Breast epithelium (tissue), 3 donors: Measurements from ENCODE around the gene HIP1.

Experiments used
- CTCF ChIP-seq, 3 donors: fragments of 450-650 bp; IDR thresholded peaks; one replicate each; pipeline ENCODE4 v1.5.1; 2016 to 2017; ENCODE audit warnings: antibody characterized with exemption in 3 of 3, mild to moderate bottlenecking in 3 of 3, moderate library complexity in 3 of 3
- POLR2A ChIP-seq: fragments of 450-650 bp; IDR thresholded peaks from one replicate; pipeline ENCODE4 v1.6.1; 2016; ENCODE audit warnings: antibody characterized with exemption, mild to moderate bottlenecking, moderate library complexity
- POLR2AphosphoS5 ChIP-seq, 3 donors: sonication (generic); formaldehyde crosslinking; IDR thresholded peaks; one replicate each; pipeline ENCODE4 v1.6.1; 2017; ENCODE audit warnings: antibody characterized with exemption in 3 of 3

- TF ChIP-seq CTCF (IDR thresholded peaks at IDR 0.05) (no peak), POLR2A (no peak), POLR2AphosphoS5 (IDR thresholded peaks at IDR 0.05) (no peak)
Observed at GRCh38 chr7:75679060-75679459, 59.7 kb downstream of the HIP1 start.
